Measurements from ENCODE around the gene ZBTB38.

ZBTB38 gene, protein sequence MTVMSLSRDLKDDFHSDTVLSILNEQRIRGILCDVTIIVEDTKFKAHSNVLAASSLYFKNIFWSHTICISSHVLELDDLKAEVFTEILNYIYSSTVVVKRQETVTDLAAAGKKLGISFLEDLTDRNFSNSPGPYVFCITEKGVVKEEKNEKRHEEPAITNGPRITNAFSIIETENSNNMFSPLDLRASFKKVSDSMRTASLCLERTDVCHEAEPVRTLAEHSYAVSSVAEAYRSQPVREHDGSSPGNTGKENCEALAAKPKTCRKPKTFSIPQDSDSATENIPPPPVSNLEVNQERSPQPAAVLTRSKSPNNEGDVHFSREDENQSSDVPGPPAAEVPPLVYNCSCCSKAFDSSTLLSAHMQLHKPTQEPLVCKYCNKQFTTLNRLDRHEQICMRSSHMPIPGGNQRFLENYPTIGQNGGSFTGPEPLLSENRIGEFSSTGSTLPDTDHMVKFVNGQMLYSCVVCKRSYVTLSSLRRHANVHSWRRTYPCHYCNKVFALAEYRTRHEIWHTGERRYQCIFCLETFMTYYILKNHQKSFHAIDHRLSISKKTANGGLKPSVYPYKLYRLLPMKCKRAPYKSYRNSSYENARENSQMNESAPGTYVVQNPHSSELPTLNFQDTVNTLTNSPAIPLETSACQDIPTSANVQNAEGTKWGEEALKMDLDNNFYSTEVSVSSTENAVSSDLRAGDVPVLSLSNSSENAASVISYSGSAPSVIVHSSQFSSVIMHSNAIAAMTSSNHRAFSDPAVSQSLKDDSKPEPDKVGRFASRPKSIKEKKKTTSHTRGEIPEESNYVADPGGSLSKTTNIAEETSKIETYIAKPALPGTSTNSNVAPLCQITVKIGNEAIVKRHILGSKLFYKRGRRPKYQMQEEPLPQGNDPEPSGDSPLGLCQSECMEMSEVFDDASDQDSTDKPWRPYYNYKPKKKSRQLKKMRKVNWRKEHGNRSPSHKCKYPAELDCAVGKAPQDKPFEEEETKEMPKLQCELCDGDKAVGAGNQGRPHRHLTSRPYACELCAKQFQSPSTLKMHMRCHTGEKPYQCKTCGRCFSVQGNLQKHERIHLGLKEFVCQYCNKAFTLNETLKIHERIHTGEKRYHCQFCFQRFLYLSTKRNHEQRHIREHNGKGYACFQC (N-terminal part only)

DNA sequence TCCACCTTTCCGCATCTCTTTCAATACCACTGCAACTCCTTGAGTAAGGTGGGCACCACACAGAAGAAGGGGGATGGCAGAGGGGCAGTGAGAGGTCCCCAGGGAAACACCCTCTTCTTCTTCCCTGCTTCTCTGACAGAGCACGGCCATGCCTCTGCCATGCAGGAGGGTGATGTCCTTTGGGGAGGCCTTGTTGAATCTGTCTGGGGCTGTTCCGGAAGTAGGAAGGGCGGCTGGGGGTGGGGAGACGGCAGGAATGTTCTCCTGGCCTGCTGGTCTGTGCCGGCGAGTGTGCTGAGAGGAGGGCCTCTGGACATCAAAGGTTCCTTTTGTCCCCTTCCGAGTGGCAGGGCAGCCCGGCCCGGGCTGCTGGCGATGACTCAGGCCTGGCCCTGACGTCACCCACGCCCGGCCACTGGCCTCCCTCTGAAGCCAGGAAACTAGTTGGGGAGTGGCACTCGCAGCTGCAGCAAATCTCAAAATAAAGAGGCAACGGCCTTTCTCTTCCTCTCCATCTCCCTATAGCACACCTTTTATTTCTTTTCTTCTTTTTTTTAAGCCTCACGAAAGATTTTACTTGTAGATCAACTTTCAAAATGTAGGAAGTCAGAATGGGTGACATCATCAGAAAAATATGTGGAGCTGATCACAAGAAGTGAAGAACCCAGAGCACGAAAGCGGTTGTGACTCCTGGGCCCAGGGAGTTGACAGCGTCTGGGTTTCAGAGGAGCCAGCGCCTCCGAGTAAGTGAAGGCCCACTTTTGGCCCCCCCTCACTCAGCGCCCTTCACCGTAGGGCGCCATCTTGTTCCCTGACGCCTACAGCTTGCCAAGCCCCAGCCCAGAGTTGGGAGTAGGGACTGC lies at the start of gene ZBTB38:
ZBTB38 (plus strand) TSS at position 443 of the 863 bp plus-strand sequence. CDS start 73,885 bp downstream, outside the sequence.
- Mint-ChIP-seq H3K4me3 (peak within 1 kb of the TSS; percentile 32), H3K36me3 (no peaks in the 10 kb centered on the region), H3K4me1 (peaks cover 26% of the 10 kb centered on the region), H3K27ac (peak within 1 kb of the TSS; percentile 68), H3K9me3 (no peaks in the 10 kb centered on the region)
- DNase-seq (ENCODE audit: low spot score in 2 of 2): no peak
- no peak for ATAC-seq

DNA sequence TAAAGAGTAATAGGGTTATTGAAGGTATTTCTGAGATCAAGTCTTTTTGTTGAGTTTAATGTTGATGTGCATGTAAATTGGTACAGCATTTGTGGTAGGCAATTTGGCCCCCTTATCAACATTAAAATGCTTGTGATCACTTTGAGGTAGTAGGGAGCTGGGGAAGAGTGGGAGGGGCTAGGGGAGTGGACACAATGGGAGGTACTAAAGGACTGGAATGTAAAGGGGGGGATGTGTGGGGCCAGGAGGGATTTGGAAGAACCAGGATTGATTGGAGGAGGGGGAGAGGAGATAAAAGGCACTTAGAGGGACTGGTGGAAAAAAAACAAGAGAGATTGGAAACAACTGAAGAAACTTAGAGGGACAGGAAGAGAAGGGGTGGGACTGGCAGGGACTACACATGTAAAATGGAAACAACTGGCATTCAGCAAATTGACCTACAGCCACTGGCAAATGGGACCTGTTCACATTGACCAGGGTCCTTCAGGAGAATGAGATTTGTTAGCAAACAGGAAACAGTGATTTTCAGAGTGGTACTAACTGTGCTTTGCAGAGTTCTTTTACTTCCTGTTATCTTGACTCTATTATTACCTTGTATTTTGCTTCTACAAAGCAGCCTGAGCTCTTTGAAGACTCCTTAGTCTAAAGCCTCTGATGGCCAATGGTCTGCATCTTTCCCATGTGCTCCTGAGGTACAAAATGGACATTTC lies 47.8 kb upstream of the ZBTB38 start:
- no peak for ATAC-seq
- Mint-ChIP-seq H3K36me3 (no peaks in the 10 kb centered on the region), H3K4me3 (no peak overlapping the region), H3K27ac (peak overlapping the region; percentile 40), H3K4me1 (peaks cover 12% of the 10 kb centered on the region), H3K9me3 (no peaks in the 10 kb centered on the region)
- no peak for DNase-seq (ENCODE audit: low spot score in 2 of 2)

GRCh38 chr3:141321109-141321497 lies 47.2 kb upstream of the ZBTB38 start:
- no peak for ATAC-seq
- Mint-ChIP-seq H3K9me3 (no peaks in the 10 kb centered on the region), H3K36me3 (no peaks in the 10 kb centered on the region), H3K4me1 (peaks cover 12% of the 10 kb centered on the region), H3K4me3 (no peak overlapping the region), H3K27ac (peak overlapping the region; percentile 40)
- DNase-seq (ENCODE audit: low spot score in 2 of 2): no peak

- peaks cover 26% of the 10 kb centered on the region for H3K4me1 Mint-ChIP-seq
- DNase-seq (ENCODE audit: low spot score in 2 of 2): no peak
- H3K9me3 Mint-ChIP-seq: no peaks in the 10 kb centered on the region
- ATAC-seq: no peak
- H3K4me3 Mint-ChIP-seq: no peak overlapping the region
- H3K36me3 Mint-ChIP-seq: no peaks in the 10 kb centered on the region
- no peak overlapping the region for H3K27ac Mint-ChIP-seq
Measured at GRCh38 chr3:141323936-141324704, 44.2 kb upstream of the ZBTB38 start.

DNA sequence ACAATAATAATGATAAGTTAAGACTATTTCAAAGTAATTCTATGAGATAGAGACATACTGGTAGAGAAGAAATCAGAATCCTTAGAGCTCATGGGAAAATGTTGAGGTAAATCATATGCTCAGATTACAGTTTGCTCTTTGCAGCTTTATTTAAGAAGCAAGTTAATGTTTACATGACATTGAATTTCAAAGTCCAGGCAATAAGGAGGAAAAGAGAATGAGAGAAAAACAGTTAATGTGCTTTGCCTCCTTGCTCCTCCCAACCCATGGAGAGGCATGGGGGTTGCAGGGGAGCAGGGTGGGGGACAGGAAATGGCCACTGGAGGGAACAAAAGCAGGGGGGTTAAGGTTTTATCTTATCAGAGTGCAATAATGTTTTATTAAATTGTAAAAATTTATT lies 42.2 kb upstream of the ZBTB38 start:
- H3K36me3 Mint-ChIP-seq: no peaks in the 10 kb centered on the region
- peaks cover 19% of the 10 kb centered on the region for H3K4me1 Mint-ChIP-seq
- H3K27ac Mint-ChIP-seq: no peak overlapping the region
- H3K4me3 Mint-ChIP-seq: no peak overlapping the region
- no peak for DNase-seq (ENCODE audit: low spot score in 2 of 2)
- no peak for ATAC-seq
- no peaks in the 10 kb centered on the region for H3K9me3 Mint-ChIP-seq

DNA sequence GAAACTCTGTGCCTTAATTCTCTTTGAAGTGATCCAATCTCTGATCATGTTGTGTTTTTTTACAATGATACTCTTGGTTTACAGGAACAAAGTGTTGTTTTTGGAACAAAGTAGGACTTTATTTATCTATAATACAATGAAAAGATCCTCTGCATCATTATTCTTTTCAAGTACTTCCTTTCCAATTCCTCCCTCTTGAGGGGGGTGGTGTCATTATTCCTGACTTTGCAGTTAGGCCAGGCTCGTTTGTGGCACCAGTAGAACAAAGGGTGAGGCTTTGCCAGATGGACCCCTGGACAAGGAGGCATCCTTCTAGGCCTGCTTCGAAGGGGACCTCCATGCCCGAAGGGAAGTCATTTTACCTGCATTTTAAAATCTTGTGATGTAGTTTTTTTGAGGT lies 41.7 kb upstream of the ZBTB38 start:
- Mint-ChIP-seq H3K36me3 (no peaks in the 10 kb centered on the region), H3K9me3 (no peaks in the 10 kb centered on the region), H3K4me1 (peaks cover 21% of the 10 kb centered on the region), H3K4me3 (no peak overlapping the region), H3K27ac (no peak overlapping the region)
- ATAC-seq (no peak), DNase-seq (ENCODE audit: low spot score in 2 of 2) (no peak)

GRCh38 chr3:141328286-141329166 lies 39.8 kb upstream of the ZBTB38 start:
- no peaks in the 10 kb centered on the region for H3K9me3 Mint-ChIP-seq
- no peaks in the 10 kb centered on the region for H3K36me3 Mint-ChIP-seq
- peak overlapping the region; percentile 48 for H3K27ac Mint-ChIP-seq
- DNase-seq (ENCODE audit: low spot score in 2 of 2): peak in 1 of 2 donors; percentile 72
- peak overlapping the region; percentile 0 for H3K4me3 Mint-ChIP-seq
- peak; percentile 85 for ATAC-seq
- H3K4me1 Mint-ChIP-seq: peaks cover 29% of the 10 kb centered on the region

DNA sequence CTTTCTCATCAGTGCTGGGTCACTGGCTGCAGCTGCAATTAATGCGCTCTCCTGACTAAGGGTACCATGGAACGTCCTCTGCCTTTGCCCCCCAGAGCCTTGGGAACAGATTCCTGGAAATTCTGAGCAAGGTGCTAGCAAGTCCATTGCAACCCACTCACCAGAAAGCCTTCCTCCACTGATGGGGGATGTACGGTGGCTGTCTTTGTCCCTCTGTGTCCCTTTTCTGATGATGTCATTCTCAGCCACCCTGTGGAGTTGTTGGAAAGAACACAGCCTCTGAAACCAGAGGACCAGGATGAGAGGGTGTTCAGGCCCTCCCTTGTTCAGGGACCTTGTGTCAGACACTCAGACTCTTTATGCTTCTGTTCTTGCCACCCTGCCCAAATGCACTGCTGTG lies 38.1 kb upstream of the ZBTB38 start:
- Mint-ChIP-seq H3K4me1 (peaks cover 29% of the 10 kb centered on the region), H3K27ac (no peak overlapping the region), H3K36me3 (no peaks in the 10 kb centered on the region), H3K4me3 (no peak overlapping the region), H3K9me3 (no peaks in the 10 kb centered on the region)
- DNase-seq (ENCODE audit: low spot score in 2 of 2): no peak
- no peak for ATAC-seq

- DNase-seq (ENCODE audit: low spot score in 2 of 2) (no peak), ATAC-seq (no peak)
- no peak overlapping the region for H3K4me3 Mint-ChIP-seq
- no peaks in the 10 kb centered on the region for H3K9me3 Mint-ChIP-seq
- no peaks in the 10 kb centered on the region for H3K36me3 Mint-ChIP-seq
- no peak overlapping the region for H3K27ac Mint-ChIP-seq
- H3K4me1 Mint-ChIP-seq: peaks cover 29% of the 10 kb centered on the region
Measured at GRCh38 chr3:141330718-141331376, 37.5 kb upstream of the ZBTB38 start.

- Mint-ChIP-seq H3K4me3 (no peak overlapping the region), H3K36me3 (no peaks in the 10 kb centered on the region), H3K4me1 (peaks cover 29% of the 10 kb centered on the region), H3K9me3 (no peaks in the 10 kb centered on the region), H3K27ac (no peak overlapping the region)
- ATAC-seq (peak; percentile 55), DNase-seq (ENCODE audit: low spot score in 2 of 2) (no peak)
Measured at GRCh38 chr3:141331377-141332318, 36.7 kb upstream of the ZBTB38 start.

DNA sequence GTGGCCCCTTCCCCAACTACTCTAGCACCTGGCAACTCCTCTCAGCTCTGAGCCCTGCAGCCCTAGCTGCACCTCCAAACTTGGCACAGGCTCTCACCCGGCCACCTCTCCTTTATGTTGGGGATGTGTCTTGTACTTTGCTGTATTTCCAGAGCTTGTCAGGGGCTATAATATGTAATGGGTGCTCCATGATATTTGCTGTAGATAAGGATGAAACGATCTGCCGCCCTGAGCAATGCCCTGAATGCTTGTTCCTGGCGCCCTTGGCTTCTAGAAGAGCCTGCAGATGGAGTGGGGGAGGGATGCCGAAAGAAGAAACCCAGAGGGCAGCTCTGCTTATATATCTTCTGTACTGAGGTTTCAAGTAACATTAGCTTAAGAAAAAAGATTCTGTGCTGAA lies 35.9 kb upstream of the ZBTB38 start:
- Mint-ChIP-seq H3K36me3 (no peaks in the 10 kb centered on the region), H3K4me1 (peaks cover 29% of the 10 kb centered on the region), H3K9me3 (no peaks in the 10 kb centered on the region), H3K27ac (no peak overlapping the region), H3K4me3 (no peak overlapping the region)
- ATAC-seq (no peak), DNase-seq (ENCODE audit: low spot score in 2 of 2) (no peak)

Measured in stimulated activated effector memory CD8-positive, alpha-beta T cell treated with anti-CD3 and anti-CD28 coated beads, Interleukin-12 subunit alpha, Interleukin-12 subunit beta, amount 100 ng/mL, for 72 hours (primary cell).